Measurements from ENCODE around the gene GDPGP1.
A peak's percentile ranks its signal among the peaks of the same experiment; 100 is the strongest.
"Not testable (repeated sequence)": the region's sequence is repeated elsewhere in the genome, so short reads cannot be mapped to it uniquely, and the experiment has no call there.

GDPGP1 gene

DNA sequence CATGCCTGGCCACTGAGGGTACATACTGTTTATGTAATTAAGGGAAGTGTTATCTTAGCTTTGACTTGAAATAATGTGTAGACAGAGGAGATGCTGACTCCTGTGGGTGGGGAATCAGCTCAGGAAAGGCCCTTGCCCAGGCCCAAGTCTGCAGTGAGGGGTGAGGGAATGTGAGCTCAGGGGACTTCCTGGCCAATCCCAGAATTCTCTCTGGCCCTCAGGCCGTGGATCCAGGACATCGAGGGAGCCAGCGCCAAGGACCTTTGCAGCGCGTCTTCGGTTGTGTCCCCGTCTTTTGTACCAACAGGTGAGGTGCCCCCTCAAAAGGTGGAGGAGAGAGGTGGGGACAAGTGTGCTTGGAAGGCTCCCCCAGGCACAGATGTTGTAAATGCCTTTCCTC is 6.7 kb upstream of the GDPGP1 start:
- no peak for DNase-seq

DNA sequence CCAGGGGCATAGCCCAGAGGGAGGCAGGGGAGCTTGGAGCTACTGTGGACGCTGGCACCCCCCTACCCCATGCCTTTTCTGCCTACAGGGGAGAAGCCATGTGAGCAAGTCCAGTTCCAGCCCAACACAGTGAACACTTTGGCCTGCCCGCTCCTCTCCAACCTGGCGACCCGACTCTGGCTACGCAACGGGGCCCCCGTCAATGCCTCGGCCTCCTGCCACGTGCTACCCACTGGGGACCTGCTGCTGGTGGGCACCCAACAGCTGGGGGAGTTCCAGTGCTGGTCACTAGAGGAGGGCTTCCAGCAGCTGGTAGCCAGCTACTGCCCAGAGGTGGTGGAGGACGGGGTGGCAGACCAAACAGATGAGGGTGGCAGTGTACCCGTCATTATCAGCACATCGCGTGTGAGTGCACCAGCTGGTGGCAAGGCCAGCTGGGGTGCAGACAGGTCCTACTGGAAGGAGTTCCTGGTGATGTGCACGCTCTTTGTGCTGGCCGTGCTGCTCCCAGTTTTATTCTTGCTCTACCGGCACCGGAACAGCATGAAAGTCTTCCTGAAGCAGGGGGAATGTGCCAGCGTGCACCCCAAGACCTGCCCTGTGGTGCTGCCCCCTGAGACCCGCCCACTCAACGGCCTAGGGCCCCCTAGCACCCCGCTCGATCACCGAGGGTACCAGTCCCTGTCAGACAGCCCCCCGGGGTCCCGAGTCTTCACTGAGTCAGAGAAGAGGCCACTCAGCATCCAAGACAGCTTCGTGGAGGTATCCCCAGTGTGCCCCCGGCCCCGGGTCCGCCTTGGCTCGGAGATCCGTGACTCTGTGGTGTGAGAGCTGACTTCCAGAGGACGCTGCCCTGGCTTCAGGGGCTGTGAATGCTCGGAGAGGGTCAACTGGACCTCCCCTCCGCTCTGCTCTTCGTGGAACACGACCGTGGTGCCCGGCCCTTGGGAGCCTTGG is 5.9 kb upstream of the GDPGP1 start:
- DNase-seq = no peak

DNA sequence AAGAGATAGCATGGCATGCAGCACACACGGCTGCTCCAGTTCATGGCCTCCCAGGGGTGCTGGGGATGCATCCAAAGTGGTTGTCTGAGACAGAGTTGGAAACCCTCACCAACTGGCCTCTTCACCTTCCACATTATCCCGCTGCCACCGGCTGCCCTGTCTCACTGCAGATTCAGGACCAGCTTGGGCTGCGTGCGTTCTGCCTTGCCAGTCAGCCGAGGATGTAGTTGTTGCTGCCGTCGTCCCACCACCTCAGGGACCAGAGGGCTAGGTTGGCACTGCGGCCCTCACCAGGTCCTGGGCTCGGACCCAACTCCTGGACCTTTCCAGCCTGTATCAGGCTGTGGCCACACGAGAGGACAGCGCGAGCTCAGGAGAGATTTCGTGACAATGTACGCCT is 5.0 kb upstream of the GDPGP1 start:
- DNase-seq = no peak

- no peak for DNase-seq
These were observed 3.9 kb upstream of the GDPGP1 start for GRCh38 chr15:90230071-90230494.

- DNase-seq = no peak
These were observed 3.4 kb upstream of the GDPGP1 start for GRCh38 chr15:90230610-90231009.

DNA sequence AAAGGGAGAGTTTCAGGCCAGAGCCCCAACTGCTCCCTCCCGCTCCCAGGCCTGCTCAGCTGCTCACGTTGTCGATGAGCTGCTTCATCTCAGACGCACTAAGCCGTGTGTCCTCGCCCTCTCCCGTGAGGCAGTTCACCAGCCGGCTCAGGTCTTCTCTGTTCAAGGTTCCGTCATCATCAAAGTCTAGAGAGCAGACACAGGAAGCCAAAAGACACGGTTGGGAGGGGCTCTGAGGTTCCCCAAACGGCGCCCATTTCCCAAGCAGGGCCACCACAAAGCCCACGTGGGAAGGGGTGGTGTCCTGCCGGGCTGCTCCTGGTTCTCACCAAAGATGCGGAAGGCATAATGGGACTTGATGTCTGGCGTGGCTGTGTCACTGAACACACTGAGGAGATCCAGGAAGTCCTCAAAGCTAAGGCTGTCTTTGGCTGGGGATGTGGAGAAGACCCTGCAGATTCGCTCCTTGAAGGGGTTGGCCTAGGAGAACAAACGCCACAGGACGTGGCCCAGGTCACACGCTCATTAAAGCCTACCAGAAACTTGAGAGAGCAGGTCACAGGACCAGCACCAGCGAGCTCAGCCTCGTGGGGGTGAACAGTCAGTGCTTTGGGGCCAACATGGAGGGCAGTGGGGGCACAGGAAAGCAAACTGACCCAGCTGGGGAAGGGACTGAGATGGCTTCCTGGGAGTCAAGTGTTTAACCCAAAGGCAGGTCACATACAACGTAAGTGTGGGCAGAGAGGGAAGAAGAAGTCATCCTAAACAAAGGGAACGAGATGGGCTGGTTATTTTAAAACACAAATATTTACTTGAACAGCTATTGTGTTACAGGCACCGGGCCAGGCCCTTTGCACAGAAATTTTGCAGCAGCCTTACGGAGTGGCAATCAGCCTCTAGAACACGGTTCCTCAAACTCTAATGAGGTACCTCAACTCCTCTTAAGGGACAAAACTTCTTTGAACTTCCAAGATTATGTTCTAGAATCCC is 2.7 kb upstream of the GDPGP1 start:
- DNase-seq = no peak

- no peak for DNase-seq
These were observed 1.8 kb upstream of the GDPGP1 start for GRCh38 chr15:90232196-90232595.

DNA sequence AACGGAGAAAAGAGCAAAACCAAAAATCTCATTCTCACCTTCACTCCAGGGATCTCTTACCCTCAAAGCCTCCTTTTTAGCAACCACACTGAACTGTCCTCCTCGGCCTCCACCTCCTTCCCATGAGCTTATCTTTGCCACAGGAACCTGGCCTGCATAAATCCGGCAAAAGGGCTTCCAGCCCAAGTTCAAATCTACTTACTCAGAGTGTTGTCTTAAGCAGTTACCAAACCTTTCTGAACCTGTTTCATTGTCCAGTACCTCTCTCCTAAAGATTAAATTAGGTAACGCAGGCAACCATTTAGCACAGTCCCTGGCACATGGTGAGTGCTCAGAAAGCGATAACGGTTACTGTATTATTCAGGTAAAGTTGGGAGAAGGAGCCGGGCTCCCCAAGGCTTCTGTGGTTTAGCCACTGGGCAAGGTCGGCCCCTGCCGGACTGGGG is 1.0 kb upstream of the GDPGP1 start:
- no peak for DNase-seq

GRCh38 chr15:90233387-90234095 is 468 bp upstream of the GDPGP1 start, which contains the start of gene CIB1:
CIB1 (minus strand) TSS chr15:90233941; CDS start chr15:90233885, 56 bp downstream.
- DNase-seq = peak; percentile 95

GRCh38 chr15:90239371-90239770 is 5.4 kb downstream of the GDPGP1 start:
- DNase-seq = no peak

GRCh38 chr15:90240856-90241255 is 6.8 kb downstream of the GDPGP1 start:
- no peak for DNase-seq

GRCh38 chr15:90241343-90242192 is 7.6 kb downstream of the GDPGP1 start:
- no peak for DNase-seq

DNA sequence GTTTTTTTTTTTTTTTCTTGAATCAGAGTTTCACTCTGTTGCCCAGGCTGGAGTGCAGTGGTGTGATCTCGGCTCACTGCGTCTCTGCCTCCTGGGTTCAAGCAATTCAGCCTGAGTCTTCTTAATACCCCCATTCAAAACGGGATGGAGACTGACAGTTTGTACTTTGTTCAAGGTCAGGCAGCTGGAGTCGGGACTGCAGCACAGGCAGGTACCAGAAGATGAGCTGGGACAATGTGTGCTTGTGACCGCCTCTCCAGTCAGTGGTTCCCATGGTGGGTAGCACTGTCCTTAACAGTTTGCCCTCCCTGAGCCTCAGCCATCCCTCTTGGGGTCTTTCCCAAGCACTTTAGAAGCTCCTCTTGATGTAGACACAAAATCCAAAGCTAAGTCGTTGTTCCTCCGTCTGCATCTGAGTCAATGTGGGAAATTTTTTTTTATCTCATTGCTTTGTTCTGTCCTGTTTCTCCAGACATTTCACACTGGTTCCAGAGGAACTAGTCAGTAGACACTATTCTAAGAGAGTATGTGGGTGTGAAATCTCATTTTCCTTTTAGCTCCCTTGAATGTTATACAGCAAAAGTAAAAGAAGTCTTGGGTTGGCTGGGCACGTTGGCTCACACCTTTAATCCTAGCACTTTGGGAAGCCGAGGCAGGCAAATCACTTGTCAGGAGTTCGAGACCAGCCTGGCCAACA is 10.1 kb downstream of the GDPGP1 start:
- no peak for DNase-seq

DNA sequence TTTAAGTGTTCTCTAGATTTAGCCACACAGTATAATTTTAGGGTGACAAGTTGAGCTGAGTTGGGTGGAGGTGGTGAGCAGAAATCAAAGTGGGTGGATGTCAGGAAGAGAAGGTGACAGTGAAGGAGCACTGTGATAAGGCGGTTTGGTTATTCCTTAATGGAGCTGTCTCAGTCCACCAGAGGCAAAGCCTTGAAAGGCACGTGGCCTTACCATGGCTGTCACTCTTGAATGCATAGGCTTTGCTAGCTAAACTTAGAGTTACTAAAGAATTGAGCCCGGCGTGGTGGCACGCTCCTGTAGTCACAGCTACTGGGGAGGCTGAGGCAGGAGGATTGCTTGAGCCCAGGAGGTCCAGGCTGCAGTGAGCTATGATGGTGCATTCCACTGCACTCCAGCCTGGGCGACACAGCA is 14.8 kb downstream of the GDPGP1 start:
- no peak for DNase-seq

DNA sequence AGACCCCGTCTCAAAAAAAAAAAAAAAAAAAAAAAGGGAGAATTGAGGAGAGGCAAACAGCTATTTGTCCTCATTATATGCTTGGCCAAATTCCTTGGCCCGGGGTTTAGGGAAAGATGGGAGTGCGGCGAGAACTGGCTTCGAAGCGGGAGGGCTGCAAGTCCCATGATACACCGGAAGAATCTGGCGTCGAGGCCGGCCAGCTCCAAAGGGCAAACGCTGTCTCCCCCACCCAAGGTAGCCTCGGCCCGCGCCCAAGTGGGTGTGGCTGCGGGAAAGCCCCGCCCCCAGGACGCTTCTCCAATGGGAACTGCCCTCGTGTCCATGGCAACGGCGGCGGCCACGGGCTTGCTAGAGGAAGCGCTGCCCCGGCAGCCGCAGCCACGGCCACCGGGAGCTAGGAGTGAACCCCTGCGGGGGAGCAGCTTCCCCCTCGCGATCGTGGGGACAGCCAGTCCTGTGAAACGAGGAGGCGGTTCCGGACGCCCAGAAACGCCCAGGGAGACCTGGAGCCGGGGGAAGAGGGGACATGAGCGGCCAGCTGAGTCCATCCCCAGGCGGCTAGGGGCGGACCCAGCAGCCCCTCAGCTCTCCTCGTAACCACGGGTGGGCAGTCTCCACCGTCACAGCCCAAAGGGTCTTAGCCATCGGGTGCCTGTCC is 15.3 kb downstream of the GDPGP1 start, which contains the start of gene TTLL13:
Gene TTLL13 (plus strand): TSS at position 354 of the 661 bp plus-strand sequence. CDS start 1,075 bp downstream, outside the sequence.
- DNase-seq = peak; percentile 83

GRCh38 chr15:90257776-90258175 is 23.8 kb downstream of the GDPGP1 start:
- DNase-seq = no peak

DNA sequence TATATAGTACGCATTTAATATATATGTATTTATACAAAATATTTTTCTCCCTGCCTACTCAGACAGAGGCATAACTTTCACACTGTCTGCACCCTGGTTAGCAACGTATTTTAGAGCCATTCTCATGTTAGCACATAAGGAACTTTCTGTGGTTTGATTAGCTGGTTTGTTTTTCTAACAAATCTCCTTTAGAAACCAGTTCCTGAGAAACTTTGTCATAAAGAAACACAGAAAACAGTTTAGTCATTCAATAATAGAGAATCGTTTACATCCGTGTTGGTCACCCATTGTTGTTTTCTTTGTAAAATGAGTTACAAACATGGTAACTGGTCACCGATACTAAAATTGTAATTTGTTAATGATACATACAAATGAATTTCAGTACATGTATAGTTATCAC is 25.5 kb downstream of the GDPGP1 start:
- no peak for DNase-seq

DNA sequence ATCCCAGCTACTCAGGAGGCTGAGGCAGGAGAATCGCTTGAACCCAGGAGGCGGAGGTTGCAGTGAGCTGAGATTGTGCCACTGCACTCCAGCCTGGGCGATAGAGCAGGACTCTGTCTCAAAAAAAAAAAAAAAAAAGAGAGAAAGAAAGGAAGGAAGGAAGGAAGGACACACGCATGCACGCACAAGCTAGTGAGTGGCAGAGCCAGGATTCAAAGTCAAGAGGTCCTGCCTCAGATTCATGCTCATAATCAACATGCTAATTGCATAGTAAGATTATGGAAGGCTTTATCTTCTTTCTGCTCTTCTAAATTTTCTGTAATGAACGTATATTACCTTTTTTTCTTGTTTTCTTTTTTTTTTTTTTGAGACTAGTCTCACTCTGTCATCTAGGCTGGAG is 26.7 kb downstream of the GDPGP1 start:
- not testable (repeated sequence) for DNase-seq

- no peak for DNase-seq
These were observed 27.8 kb downstream of the GDPGP1 start for GRCh38 chr15:90261811-90262210.

DNA sequence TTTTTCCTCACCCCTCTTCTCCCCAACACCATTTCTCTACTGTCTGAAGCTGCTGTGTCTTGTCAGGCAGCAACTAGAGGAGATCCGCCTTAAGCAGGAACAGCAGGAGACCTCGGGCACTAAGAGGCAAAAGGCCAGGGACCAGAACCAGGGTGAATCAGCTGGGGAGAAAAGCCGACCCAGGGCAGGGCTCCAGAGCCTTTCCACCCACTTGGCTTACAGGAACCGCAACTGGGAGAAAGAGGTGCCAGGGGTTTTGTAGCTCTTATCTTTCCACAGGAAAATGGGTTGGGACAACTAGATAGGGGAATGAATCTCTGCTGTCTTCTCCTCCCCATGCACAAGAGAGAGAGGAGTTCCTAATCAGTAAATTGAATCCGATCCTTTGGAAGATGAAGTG is 28.4 kb downstream of the GDPGP1 start:
- no peak for DNase-seq

Data from T1000 (cell line).